Neural crest cell (in vitro differentiated cells): ENCODE measurements around the gene CSNK1A1. TPM values are rescaled to one million over a fixed set of nuclear protein-coding genes. Genes with fewer than 3 reads are reported as not detected.
A peak's percentile ranks its signal among the peaks of the same experiment; 100 is the strongest.
"Not testable (repeated sequence)": the region's sequence is repeated elsewhere in the genome, so short reads cannot be mapped to it uniquely, and the experiment has no call there.

ENCODE experiments used
- DNase-seq: peaks from one replicate; pipeline ENCODE4 v3.0.0; 2021; ENCODE audit warnings: low read depth, mixed read lengths, low spot score
- H3K27ac Mint-ChIP-seq: one replicate; pipeline ENCODE4 v1.8.0; 2021; ENCODE audit warnings: mild to moderate bottlenecking, mixed read lengths; ENCODE audit not compliant: unreplicated experiment
- H3K27me3 Mint-ChIP-seq: 2 replicates; pipeline ENCODE4 v1.8.0; 2021; ENCODE audit warnings: low read depth, mild to moderate bottlenecking, mixed read lengths
- H3K36me3 Mint-ChIP-seq: 2 replicates; pipeline ENCODE4 v1.8.0; 2021; ENCODE audit warnings: low read depth, mild to moderate bottlenecking, mixed read lengths
- H3K4me1 Mint-ChIP-seq: 2 replicates; pipeline ENCODE4 v1.8.0; 2021; ENCODE audit warnings: mixed read lengths
- H3K4me3 Mint-ChIP-seq: one replicate; pipeline ENCODE4 v1.8.0; 2021; ENCODE audit warnings: mild to moderate bottlenecking, mixed read lengths
- H3K9me3 Mint-ChIP-seq: 2 replicates; pipeline ENCODE4 v1.8.0; 2021; ENCODE audit warnings: mixed read lengths
- CTCF ChIP-seq: fragments of 200-600 bp; sonication (generic); conservative IDR thresholded peaks from 2 replicates; pipeline ENCODE4 v1.5.0; 2021; ENCODE audit warnings: antibody characterized with exemption, mild to moderate bottlenecking
- total RNA-seq: library from RNA; stranded (reverse); gene quantifications from 2 replicates; pipeline ENCODE4 v1.2.1, GENCODE V29; 2021

CSNK1A1 gene
- total RNA-seq, 1 donor from 2014 or later: 218 TPM

- DNase-seq: no peak
- no peak overlapping the region for H3K4me3 Mint-ChIP-seq
- no peak overlapping the region for H3K27ac Mint-ChIP-seq
- no peak for TF ChIP-seq CTCF
- H3K36me3 Mint-ChIP-seq: no peaks in the 10 kb centered on the region
- no peaks in the 10 kb centered on the region for H3K9me3 Mint-ChIP-seq
- no peaks in the 10 kb centered on the region for H3K4me1 Mint-ChIP-seq
- H3K27me3 Mint-ChIP-seq: no peaks in the 10 kb centered on the region
These were observed 20.9 kb upstream of the CSNK1A1 start for GRCh38 chr5:149572170-149572569.

GRCh38 chr5:149567226-149567625, 16.0 kb upstream of the CSNK1A1 start:
- H3K4me1 Mint-ChIP-seq: peaks cover 11% of the 10 kb centered on the region
- no peak overlapping the region for H3K27ac Mint-ChIP-seq
- no peaks in the 10 kb centered on the region for H3K9me3 Mint-ChIP-seq
- H3K27me3 Mint-ChIP-seq: no peaks in the 10 kb centered on the region
- H3K36me3 Mint-ChIP-seq: no peaks in the 10 kb centered on the region
- TF ChIP-seq CTCF: no peak
- H3K4me3 Mint-ChIP-seq: no peak overlapping the region
- no peak for DNase-seq

GRCh38 chr5:149564542-149565140, 13.4 kb upstream of the CSNK1A1 start:
- H3K27ac Mint-ChIP-seq, H3K36me3 Mint-ChIP-seq, DNase-seq, H3K27me3 Mint-ChIP-seq, H3K4me3 Mint-ChIP-seq, H3K9me3 Mint-ChIP-seq: not testable (repeated sequence)
- H3K4me1 Mint-ChIP-seq: peaks cover 24% of the 10 kb centered on the region
- peak; percentile 81 for TF ChIP-seq CTCF

- TF ChIP-seq CTCF: no peak
- no peak overlapping the region for H3K4me3 Mint-ChIP-seq
- H3K27ac Mint-ChIP-seq: no peak overlapping the region
- H3K4me1 Mint-ChIP-seq: peaks cover 25% of the 10 kb centered on the region
- H3K9me3 Mint-ChIP-seq: no peaks in the 10 kb centered on the region
- H3K27me3 Mint-ChIP-seq: no peaks in the 10 kb centered on the region
- no peaks in the 10 kb centered on the region for H3K36me3 Mint-ChIP-seq
- DNase-seq: no peak
These were observed 12.2 kb upstream of the CSNK1A1 start for GRCh38 chr5:149563466-149563865.

GRCh38 chr5:149561848-149562247, 10.6 kb upstream of the CSNK1A1 start:
- Mint-ChIP-seq H3K9me3 (no peaks in the 10 kb centered on the region), H3K36me3 (no peaks in the 10 kb centered on the region), H3K4me1 (peaks cover 25% of the 10 kb centered on the region), H3K27ac (peak overlapping the region; percentile 92), H3K4me3 (no peak overlapping the region), H3K27me3 (no peaks in the 10 kb centered on the region)
- TF ChIP-seq CTCF: no peak
- no peak for DNase-seq
